B cell (primary cell): ENCODE data around the gene PCLO.

ENCODE experiments used
- CTCF ChIP-seq: fragments of 200-600 bp; IDR thresholded peaks from one replicate; pipeline ENCODE4 v1.8.0; 2022; ENCODE audit warnings: antibody characterized with exemption, mild to moderate bottlenecking
- EZH2 ChIP-seq: IDR thresholded peaks from 2 replicates; pipeline ENCODE4 v1.6.1; 2012; ENCODE audit warnings: borderline replicate concordance, low read depth, mild to moderate bottlenecking, moderate library complexity, low read length; ENCODE audit not compliant: insufficient read depth, poor library complexity, severe bottlenecking

DNA sequence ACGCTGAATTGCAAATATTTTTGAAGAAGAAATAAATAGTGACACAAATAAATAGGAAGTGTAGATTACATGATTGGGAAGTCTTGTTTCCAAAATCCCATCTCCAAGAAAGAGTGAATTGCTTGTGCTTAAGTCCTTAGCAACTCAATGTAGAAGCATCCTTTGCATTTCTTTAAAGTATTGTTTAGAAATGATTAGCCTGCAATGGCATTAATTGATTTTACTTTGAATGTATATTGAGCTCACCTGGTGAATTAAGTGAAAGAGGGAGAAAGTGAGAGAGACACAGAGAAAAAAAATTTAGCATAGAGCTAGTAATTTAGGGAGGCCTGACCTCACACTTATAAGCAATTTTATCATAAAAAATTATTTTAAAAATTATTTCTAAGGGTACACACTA, 49.0 kb upstream of the PCLO start:
- no peak for TF ChIP-seq CTCF
- TF ChIP-seq EZH2: no peak
